HepG2 (cell line): Measurements from ENCODE around the gene NAT14. TPM values are rescaled to one million over a fixed set of nuclear protein-coding genes. Genes with fewer than 3 reads are reported as not detected.

ENCODE experiments used
- AHDC1 ChIP-seq: sonication (generic); formaldehyde crosslinking; IDR thresholded peaks from 2 replicates; pipeline ENCODE4 v1.5.1; 2020; ENCODE audit warnings: mild to moderate bottlenecking, missing genetic modification reagents, borderline replicate concordance
- ATF7-NPFF ChIP-seq: sonication (generic); formaldehyde crosslinking; IDR thresholded peaks from 2 replicates; pipeline ENCODE4 v1.8.1; 2023; ENCODE audit warnings: mild to moderate bottlenecking, low read depth, missing genetic modification reagents, moderate library complexity
- CHCHD3 ChIP-seq: sonication (generic); formaldehyde crosslinking; IDR thresholded peaks from 2 replicates; pipeline ENCODE4 v1.8.0; 2022; ENCODE audit warnings: mild to moderate bottlenecking, missing genetic modification reagents, moderate library complexity
- ESRRA ChIP-seq: sonication (generic); formaldehyde crosslinking; IDR thresholded peaks from 2 replicates; pipeline ENCODE4 v1.5.1; 2020; ENCODE audit warnings: mild to moderate bottlenecking, low read depth, missing genetic modification reagents
- NFRKB ChIP-seq: fragments of 450-650 bp; IDR thresholded peaks from 2 replicates; pipeline ENCODE4 v1.6.1; 2017
- NR2F1 ChIP-seq, 2 experiments: fragments of 450-650 bp in 1 of 2; formaldehyde crosslinking in 1 of 2; IDR thresholded peaks; 2 replicates each; pipeline versions ENCODE4 v1.5.0 to v1.6.1; 2016 to 2020; ENCODE audit warnings: mild to moderate bottlenecking in 1 of 2, missing compliant biosample characterization in 1 of 2, missing genetic modification reagents in 1 of 2, moderate library complexity in 1 of 2
- SRSF4 ChIP-seq: fragments of 200-400 bp; formaldehyde crosslinking; IDR thresholded peaks from one replicate; pipeline ENCODE4 v1.6.1; 2018; ENCODE audit warnings: mild to moderate bottlenecking, low read depth, low read length, moderate library complexity; ENCODE audit not compliant: poor library complexity, severe bottlenecking
- SRY ChIP-seq: sonication (generic); formaldehyde crosslinking; IDR thresholded peaks from 2 replicates; pipeline ENCODE4 v1.8.0; 2022; ENCODE audit warnings: mild to moderate bottlenecking, missing genetic modification reagents
- ZBTB42 ChIP-seq: sonication (generic); formaldehyde crosslinking; IDR thresholded peaks from 2 replicates; pipeline ENCODE4 v1.5.0; 2020; ENCODE audit warnings: mild to moderate bottlenecking, missing genetic modification reagents
- ZBTB49 ChIP-seq: sonication (generic); formaldehyde crosslinking; IDR thresholded peaks from 2 replicates; pipeline ENCODE4 v1.4.0; 2020; ENCODE audit warnings: missing genetic modification reagents, borderline replicate concordance
- ZBTB7B ChIP-seq: sonication (generic); formaldehyde crosslinking; IDR thresholded peaks from 2 replicates; pipeline ENCODE4 v1.4.0; 2020; ENCODE audit warnings: missing genetic modification reagents
- ZKSCAN1 ChIP-seq: fragments of 150-350 bp; IDR thresholded peaks from 2 replicates; pipeline ENCODE4 v1.6.1; 2014; ENCODE audit warnings: low read length
- ZNF567 ChIP-seq: sonication (generic); formaldehyde crosslinking; IDR thresholded peaks from 2 replicates; pipeline ENCODE4 v1.8.1; 2023; ENCODE audit warnings: mild to moderate bottlenecking, missing genetic modification reagents, borderline replicate concordance
- ZNF607 ChIP-seq: sonication (generic); formaldehyde crosslinking; IDR thresholded peaks from 2 replicates; pipeline ENCODE4 v1.5.1; 2020; ENCODE audit warnings: missing genetic modification reagents, mild to moderate bottlenecking, borderline replicate concordance
- ZSCAN25 ChIP-seq: sonication (generic); formaldehyde crosslinking; IDR thresholded peaks from 2 replicates; pipeline ENCODE4 v1.8.0; 2022; ENCODE audit warnings: mild to moderate bottlenecking, missing genetic modification reagents
- ZSCAN30 ChIP-seq: sonication (generic); formaldehyde crosslinking; IDR thresholded peaks from 2 replicates; pipeline ENCODE4 v1.5.0; 2020; ENCODE audit warnings: mild to moderate bottlenecking, missing genetic modification reagents
- polyA plus RNA-seq, 8 experiments: library from polyadenylated mRNA; depleted of rRNA in 3 of 8; stranded (reverse) in 7 of 8; unstranded in 1 of 8; fragments of >200 nt; fragmentation: Illumina TruSeq in 4 of 8; extraction: Trizol in 4 of 8; gene quantifications; 2 replicates each; pipeline versions ENCODE4 v1.2.1 to v1.2.3, GENCODE V29; 2011 to 2016; ENCODE audit warnings: low read depth in 4 of 8, missing spikeins in 1 of 8, mixed read lengths in 1 of 8; ENCODE audit not compliant: insufficient read depth in 1 of 8
- total RNA-seq, 5 experiments: library from RNA; depleted of rRNA; stranded (reverse); fragments of >200 nt; fragmentation: Illumina TruSeq; extraction: Trizol; gene quantifications; 2 replicates each; pipeline ENCODE4 v1.2.3, GENCODE V29; 2016; ENCODE audit warnings: low read depth in 1 of 5
- TF ChIP-seq, protein P1 (sequence below): sonication (generic); formaldehyde crosslinking; IDR thresholded peaks from 2 replicates; pipeline ENCODE4 v1.4.0; 2020; ENCODE audit warnings: mild to moderate bottlenecking, missing genetic modification reagents
- TF ChIP-seq, protein P2 (sequence below): sonication (generic); formaldehyde crosslinking; IDR thresholded peaks from 2 replicates; pipeline ENCODE4 v1.5.1; 2020; ENCODE audit warnings: missing genetic modification reagents, mild to moderate bottlenecking, borderline replicate concordance

NAT14 gene
- total and polyA plus RNA-seq, 2 of the 13 experiments (the other 11 are each of a cell fraction or from before 2014, with no cell fraction given): 20.7 to 22.3 TPM

DNA sequence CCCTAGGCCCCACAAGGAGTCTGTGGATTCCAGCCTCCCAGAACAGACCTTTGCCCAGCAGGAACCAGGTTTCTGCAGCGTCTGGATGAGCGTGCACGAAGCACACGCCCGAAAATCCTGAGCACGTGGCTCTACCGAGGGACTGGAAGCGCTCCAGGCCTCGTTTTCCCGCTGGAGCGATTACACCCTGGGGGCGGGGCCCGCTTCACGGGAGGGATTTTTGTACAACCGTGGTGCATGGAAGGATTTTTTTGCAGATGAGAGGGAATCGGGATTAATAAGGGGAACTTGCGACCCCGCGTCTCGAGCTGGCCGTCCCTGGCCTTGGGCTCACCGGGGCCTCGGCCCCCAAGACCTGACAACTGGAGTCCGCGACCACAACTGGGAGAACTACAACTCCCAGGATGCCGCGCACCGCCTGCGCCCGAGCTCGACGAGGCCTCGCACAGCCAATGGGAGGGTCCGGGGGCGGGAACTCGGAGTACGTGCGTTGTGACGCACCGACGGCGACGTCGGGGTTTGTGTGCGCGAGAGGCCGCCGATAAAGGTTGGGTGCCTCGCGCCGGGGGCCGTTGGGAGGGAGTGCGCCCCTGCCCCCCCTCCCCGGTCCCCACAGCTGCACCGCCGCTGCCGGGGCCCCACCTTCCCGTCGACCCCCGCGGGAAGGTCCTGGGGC lies 8.8 kb upstream of the NAT14 start, which contains the start of gene ZNF628 (continued):
- TF ChIP-seq, protein P1, sequence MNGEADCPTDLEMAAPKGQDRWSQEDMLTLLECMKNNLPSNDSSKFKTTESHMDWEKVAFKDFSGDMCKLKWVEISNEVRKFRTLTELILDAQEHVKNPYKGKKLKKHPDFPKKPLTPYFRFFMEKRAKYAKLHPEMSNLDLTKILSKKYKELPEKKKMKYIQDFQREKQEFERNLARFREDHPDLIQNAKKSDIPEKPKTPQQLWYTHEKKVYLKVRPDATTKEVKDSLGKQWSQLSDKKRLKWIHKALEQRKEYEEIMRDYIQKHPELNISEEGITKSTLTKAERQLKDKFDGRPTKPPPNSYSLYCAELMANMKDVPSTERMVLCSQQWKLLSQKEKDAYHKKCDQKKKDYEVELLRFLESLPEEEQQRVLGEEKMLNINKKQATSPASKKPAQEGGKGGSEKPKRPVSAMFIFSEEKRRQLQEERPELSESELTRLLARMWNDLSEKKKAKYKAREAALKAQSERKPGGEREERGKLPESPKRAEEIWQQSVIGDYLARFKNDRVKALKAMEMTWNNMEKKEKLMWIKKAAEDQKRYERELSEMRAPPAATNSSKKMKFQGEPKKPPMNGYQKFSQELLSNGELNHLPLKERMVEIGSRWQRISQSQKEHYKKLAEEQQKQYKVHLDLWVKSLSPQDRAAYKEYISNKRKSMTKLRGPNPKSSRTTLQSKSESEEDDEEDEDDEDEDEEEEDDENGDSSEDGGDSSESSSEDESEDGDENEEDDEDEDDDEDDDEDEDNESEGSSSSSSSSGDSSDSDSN (CRISPR knock-in tag): peak; percentile 72
- TF ChIP-seq ZBTB42 (CRISPR knock-in tag) (peak; percentile 73), ZNF607 (CRISPR knock-in tag) (peak; percentile 89; the same call in 1 of the 2 replicates), AHDC1 (CRISPR knock-in tag) (no peak), ZBTB7B (CRISPR knock-in tag) (peak; percentile 61; the same call in 1 of the 2 replicates), SRSF4 (no peak), ZSCAN30 (no peak), CHCHD3 (CRISPR knock-in tag) (no peak), NR2F1 (CRISPR knock-in tag; IDR thresholded peaks at IDR 0.05) (no peak), ZNF567 (CRISPR knock-in tag) (0 out of 2 replicates have a peak, but pooled peaks have one; percentile 40), ATF7-NPFF (CRISPR knock-in tag) (peak; percentile 82), ZKSCAN1 (no peak), NFRKB (no peak), ESRRA (peak; percentile 38; the same call in 1 of the 2 replicates), SRY (0 out of 2 replicates have a peak, but pooled peaks have one; percentile 96), ZBTB49 (CRISPR knock-in tag) (no peak), ZSCAN25 (CRISPR knock-in tag) (no peak)
- TF ChIP-seq, protein P2, sequence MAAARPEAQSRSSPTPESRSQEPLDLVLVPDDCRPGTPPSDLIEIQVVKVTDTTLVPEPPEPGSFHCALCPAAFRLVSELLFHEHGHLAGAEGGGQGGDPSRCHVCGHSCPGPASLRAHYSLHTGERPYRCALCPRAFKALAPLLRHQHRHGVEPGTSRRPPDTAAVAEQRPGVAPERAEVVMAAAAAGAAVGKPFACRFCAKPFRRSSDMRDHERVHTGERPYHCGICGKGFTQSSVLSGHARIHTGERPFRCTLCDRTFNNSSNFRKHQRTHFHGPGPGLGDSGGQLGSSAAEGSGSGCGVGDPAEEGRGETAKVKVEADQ (CRISPR knock-in tag): peak; percentile 92
